HG03064 (cell line): ENCODE data around the gene TEAD3.

ENCODE experiments used
- ATAC-seq: cut with Tn5 transposase; IDR thresholded peaks from one replicate; pipeline ENCODE4 v1.9.1; 2021; ENCODE audit warnings: low read depth; ENCODE audit not compliant: unreplicated experiment

The TEAD3 gene

DNA sequence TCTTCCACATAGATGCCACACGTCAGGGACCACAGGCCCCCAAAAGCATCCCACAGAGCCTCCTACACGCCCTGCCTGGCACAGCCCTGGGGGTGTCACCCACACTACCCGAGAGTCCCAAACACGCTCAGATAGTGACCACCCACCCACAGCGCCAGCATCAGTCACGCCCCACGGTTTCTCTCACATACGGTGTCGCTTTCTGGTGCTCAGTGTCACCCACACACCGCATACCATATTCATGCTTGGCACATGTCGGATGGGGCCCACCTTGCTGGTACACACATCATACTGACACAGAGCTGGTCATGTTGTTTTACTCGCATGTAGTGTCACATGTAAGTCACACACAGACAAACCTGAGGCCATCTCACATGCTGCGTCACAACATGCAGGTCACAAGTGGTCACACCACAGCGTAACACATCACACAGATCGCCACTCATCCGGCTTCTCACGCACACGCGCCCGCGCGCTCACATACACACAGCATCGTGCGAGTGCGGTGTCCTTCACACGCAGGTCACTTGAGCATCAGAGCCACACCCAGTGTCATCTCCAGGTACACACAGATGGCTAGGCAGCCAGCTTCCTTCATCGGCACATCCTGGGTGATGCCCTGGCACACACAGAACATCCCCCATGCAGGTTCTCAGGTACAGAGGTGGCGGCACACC, 3.4 kb downstream of the TEAD3 start:
- no peak for ATAC-seq

DNA sequence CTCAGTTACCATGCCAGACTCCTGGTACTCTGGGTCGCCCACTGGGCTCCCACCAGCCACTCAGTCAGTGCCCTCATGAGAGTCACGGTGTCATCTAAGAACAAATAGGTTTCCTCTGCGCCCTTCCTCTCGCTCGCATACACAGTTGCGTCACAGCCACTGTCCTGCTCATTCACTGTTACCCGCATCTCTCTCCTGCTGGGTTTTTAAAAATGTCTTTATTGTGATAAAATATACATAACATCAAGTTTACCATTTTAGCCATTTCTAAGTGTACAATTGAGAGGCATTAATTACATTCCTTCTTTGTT, 4.0 kb downstream of the TEAD3 start:
- no peak for ATAC-seq

DNA sequence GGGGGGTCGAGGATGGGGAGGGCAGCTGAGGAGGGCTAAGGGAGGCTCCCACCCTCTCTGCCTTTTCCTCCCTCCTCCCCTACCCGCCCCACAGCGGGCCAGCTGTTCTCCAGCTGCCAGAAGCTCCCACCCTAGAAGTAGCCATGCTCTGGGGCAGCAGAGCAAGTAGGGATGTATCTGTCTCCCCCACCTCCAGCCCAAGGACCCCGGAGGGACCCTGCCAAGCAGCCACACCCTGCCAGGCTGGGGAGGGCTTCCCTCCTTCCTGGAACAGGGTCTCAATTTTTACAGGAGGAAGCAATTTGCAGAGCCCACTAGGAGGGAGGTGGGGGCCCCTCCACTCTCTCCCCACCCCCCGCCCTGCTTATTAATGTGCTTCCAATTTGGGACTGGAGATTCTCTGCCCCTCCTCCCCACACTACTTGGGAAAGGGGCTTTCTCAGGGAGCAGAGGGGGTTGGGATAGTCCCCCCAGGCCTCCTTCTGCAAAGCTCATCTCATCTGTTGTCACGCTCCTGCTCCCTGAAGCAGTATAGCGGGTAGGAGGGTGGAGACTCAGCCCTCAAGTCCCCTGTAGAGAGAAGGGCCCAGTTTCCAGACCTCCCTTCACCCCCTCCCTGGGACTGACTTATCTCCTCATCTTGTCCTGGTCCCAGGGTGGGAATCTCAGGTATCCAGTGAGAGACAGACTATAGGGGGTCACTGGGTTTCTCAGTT, 4.5 kb downstream of the TEAD3 start:
- ATAC-seq = no peak

DNA sequence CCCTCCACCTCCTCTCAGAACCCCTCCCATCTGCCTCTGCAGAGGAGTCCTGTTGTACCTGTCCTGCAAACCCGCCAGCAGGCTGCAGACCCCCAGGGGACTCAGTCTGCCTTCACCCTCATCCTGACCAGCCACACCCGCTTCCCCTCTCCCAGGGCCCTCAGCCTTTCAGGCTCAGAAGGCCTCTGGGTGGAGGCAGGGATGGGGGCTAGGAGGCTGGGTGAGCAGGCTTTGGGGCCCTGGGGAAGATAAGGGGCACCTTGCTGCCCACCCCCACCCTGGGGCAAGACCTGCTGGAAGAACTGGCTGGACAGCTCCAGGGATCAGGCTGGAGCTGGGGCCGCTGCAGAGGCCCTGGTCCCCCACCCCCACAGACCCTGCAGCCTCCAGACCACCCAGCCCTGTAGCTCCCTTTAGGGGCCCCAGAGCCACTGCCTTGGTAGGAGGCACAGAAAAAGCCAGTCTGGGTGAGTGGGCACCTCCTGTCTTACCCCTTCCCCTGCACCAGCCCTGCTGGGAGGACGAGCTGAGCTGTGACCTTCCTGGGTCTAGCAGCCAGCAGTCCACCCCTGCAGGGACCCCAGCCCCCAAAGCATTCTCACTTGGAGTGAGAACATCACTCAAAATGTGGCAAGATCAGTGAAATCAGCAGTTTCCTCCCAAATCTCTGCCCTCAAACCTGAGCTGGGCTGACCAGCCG, 5.2 kb downstream of the TEAD3 start:
- no peak for ATAC-seq

DNA sequence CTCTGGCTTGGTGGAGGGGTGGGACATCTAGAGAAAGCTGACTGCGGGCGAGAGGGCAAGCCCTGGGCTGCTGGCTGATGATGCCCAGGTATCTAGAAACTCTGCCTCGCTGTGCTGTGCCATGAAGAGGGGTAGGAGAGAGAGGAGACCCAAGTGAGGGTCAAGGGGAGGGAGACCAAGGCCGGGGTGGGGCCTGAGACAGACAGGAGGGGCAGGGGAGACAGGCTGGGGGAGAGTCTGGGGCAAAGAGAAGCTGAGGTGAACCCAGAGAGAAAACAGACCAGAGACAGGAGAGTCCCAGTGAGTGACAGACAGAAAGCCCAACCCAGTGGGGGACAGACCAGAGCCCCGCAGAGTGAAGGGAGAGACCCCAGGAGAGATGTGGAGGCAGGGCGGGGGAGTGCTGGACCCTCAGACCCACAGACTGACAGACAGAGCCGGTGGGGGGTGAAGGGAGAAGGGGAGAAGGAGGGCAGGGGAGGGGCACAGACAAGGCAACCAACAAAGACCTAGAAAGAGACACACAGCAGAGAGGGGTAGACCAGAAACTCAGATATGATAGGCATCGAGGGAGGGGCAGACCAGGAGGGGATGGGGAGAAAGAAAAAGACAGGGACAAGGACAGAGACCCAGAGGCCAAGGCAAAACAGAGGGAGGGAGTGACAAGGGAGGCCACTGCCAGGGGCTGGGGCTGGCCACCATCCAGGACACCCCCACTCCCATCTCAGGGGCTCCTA, 5.9 kb downstream of the TEAD3 start:
- ATAC-seq = no peak

DNA sequence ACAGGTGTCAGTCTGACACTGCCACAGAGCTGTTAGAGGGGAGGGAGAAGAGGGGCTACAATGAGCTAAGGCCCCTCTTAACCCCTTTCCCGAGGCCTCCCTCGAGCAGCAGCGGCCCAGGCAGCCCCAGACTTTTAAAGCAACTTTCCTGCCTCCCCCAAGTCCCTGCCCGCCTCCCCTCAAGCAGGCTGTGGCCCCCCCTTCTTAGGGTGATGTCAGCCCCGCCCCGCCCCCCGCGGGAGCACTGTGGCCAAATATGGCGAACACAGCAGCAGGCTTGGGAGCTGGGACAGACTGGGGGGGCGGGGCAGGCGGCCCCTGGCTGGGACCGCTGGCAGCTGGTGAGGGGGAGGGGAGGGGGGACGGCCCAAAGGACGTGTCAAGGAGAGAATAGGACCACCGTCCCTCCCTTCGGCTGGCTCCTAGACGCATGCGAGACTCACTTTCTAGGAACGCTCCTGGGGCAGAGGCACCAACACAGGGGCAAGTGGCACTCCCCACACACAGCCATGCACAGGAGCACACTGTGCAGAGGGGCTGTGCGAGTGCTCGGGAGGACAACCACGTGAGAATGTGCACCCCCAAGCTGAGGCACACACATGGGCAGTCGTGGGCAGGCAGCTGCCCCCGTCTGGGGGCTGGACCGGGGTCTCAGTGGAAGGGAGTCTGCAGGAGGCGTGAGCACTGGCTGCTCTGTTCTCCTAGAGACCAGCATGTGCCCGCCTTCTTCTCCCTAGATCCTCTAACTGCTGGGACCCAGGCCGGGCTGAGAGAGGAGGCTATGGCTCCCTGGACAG, 6.7 kb downstream of the TEAD3 start:
- no peak for ATAC-seq

DNA sequence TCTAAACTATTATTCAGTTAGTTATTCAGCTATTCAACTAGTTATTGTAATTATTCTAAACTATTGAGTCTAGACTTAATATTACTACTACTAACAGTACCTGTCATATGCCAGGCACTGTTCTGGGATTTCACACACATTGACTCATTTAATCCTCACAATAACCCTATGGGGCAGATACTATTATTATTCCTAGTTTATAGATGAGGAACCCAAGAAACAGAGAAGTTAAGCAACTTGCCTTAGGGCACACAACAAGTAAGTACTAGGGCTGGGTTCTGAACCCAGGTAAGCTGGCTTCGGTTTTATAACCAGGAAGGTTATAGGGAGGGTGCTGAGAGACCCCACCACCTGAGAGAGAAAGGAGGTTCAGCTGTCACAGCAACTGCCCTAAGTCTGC, 7.8 kb downstream of the TEAD3 start:
- ATAC-seq = no peak

DNA sequence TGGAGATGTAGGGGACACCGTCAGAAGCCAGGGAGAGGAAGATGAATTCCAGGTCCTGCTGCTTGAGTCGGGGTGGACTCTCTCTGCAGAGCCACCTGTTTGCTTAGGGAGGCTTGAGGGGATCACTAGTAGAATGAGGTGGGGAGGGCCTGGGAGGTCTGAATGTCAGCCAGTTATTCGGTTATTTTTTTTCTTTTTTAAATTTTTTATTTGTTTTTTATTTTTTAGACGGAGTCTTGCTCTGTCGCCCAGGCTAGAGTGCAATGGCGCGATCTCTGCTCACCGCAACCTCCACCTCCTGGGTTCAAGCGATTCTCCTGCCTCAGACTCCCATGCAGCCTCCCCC, 8.4 kb downstream of the TEAD3 start:
- ATAC-seq = no peak

DNA sequence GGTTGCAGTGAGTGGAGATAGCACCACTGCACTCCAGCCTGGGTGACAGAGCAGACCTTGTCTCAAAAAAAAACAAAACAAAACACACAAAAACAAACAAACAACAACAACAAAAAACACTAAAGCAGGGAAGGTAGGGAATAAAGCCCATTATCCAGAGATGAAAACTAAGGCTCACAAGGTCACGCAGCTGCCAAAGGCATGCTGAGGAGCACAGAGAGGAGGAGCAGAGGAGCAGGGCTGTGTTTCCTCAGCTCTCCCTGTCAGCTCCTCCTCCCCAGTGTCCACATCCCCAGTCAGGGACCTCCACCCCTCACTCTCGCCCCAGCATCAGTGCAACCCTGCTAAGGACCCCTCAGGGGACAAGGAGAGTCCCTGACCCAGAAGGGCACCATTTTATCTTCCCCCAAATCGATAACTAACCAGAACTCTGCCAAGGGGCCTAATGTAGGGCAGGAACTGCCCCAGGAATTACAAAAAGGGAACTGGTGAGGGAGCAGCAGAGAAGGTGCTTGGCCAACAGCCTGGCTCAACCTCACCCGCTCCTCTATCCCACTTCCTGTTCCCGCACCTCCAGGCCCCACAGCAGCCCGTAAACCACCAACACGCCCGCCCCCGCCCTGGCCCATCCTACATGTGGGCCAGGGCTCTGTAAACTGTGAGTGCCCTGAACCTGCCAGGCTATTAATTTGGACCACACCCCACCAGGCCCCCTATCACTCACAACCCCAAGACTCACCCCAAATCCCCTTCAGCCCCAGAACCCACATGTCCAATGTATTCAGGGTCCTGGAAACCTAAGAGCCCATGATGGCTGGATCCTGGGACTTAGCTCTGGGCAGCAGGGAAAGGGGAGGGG, 9.0 kb downstream of the TEAD3 start:
- no peak for ATAC-seq

DNA sequence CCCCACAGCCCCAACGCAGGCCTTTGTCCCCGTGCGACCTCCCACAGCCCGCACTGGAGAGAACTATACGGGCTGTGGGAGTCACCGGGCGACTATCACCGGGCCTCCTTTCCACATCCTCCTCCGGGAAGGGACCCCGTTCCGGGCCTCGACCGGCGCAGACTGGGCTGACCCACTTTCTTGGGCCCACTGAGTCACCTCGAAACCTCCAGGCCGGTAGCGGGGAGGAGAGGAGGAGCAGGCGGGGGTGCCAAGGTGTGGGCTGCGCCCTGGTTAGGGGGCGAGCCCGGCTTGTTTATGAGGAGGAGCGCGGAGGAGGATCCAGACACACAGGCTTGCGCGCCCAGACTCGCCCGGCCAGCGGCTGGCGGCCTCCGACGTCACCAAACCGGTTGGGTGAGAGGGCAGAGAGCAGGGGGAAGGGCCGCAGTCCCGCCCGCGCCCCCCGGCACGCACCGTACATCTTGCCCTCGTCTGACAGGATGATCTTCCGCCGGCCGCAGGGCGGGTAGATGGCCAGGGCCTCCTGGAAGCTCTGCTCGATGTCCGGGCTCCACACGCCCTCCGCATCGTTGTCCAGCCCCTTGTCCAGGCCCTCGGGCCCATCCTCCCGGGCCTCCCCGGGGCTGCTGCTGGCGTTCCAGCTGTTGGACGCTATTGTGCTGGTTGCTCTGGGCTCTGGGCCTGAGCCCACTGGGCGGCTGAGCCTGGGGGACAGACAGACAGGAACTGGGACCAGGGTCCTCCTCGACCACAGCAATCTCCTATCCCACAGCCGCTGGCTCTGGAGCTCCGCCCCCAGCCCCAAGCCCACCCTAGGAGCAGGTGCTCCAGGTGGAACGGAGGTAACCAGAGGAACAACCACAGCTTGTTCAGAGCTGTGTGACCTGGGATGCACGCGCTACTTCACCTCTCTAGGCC, 10.6 kb downstream of the TEAD3 start:
- ATAC-seq = no peak

DNA sequence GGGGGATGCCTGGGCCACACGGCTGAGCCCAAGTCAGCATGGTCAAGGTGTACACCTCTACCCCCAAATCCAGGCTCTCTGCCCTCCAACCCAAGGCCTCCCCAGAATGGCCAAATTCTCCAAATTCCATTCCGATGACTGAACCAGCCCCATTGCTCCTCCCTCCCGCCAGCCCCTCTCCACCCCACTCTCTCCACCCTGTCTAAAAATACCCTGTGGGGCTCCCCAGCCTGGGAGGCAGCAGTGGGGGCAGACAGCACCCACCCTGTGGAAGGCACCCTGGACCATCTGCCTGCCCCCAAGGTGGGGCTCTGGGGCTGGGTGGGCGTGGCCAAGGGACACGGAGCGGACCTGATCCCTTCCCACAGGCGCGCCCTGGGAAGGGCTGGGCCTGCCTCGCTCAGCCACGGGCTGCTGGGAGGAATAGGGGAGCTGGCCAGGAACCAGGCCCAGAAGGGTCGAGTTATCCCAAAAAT, 11.4 kb downstream of the TEAD3 start:
- ATAC-seq = no peak

DNA sequence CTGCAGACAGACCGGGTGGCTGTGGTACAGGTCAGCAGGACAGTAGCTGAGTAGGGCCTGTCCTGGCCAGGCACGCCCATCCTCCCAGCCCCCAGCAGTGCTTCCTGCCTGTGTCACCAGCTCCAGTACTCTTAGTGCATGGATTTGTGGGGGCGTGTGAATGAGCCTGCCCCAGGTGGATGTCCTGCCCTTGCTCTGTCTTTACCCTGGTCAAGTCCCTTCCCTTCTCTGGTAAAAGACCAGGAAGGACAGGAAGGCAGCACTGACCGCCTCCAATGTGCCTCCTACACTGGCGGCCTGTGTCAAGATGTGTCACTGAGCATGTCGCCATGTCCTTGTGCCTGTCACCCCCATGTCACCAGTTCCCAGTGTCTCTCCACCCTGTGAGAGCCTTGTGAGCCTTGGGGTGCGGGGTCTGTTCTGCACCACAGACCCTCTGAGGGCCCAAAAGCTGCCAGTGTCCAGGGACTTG, 11.9 kb downstream of the TEAD3 start:
- no peak for ATAC-seq

DNA sequence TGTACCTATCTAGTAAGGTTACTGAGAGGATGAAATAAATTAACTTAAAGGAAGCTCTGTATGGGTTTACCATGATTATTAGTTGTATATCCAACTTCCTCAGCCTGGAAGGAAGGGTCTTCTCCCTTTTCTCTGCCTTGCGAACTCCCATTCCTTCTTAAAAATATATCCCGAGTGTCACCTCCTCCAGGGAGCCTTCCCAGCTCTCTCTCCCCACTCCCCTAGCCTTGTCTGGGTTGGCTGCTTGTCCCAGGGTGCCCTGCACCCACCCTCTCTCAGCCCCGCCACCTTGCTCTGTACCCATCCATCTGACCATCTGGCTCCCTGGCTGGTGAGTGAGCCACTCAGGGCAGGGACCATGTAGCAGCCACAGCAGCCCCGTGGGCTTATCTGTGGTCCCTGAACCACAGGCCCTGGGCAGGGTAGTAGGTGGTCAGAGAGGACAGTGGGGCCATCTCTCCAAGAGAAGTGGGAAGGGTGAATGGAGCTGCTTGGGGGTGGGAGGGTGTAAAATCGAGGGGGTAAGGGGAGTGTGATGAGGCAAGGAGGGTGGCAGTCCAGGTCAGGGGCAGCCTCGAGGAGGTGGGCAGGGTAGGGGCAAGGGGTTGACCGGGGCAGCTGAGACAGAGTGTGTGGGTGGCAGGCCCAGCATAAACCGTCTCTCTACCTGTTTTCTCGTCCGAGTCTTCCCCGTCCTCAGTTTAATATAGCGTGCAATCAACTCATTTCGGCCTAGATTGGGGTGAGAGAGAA, 12.8 kb downstream of the TEAD3 start:
- no peak for ATAC-seq

DNA sequence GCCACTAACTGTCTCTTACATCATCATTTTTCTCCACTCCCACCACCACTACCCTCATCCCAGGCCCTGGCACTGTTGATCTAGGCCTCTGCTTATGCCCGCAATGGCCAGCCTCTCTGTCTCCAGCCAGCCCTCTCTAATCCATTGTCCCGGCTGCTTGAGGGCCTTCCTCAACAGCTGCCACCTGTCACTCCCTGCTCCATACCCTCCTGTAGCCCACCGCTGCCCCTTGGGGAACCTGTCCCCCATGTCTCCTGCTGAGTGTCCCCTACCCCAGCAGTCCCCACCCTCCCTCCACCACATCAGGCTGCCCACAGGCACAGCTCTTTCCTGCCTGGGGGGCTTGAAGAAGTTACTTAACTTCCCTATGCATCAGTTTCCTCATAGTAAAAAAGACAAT, 13.4 kb downstream of the TEAD3 start:
- no peak for ATAC-seq

DNA sequence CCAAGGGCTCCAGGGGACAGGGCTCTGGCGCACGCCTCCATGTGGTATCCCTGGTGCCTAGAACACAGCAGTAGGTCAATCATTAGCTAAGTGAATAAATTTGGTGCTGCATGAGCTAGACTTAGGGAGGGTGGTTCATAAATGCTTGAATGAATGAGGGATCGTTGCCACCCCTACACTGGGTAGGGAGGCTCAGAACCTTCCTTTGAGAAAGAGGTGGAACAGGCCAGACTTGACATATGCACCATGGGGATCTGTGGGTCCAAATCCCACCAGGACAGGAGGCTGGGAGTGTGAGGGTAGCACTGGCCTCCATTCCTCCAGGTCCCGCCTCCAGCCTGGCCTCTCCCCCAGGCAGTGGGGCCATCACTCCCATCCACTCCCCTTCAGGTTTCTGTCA, 13.8 kb downstream of the TEAD3 start:
- no peak for ATAC-seq

DNA sequence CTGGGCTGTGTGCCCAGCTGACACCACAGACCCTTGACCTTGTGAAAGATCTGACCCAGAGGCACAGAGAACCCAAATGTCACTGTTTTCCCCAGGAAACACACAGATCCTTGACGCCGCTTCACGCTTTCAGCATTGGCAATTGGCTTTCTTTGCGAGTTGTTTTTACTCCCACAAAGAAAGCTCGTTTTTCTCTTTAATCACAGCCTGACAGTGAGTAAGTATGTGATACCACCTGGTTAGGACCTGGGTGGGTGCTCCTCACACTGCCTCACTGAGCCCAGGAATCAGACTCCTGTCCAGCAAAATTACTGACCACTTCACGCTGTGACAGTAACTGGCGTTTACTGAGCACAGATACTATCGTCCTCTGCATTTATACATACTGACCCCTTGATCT, 15.7 kb downstream of the TEAD3 start:
- no peak for ATAC-seq

DNA sequence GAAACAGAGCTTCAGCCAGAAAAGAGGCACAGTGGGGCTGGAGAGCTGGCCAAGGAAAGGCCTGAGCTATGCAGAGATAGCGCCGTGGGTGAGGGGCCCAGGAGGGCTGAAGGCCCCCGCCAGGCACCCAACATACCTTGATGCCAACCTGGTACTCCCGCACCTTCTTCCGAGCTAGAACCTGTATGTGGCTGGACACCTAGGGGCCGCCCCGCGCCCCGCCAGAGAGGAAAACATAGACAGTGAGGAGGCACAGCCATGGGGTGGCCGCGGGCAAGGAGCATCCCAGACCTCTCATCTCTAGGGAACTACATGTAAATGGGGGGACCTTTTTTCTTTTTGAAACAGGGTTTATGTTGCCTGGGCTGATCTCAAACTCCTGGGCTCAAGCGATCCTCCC, 16.7 kb downstream of the TEAD3 start:
- ATAC-seq = no peak

DNA sequence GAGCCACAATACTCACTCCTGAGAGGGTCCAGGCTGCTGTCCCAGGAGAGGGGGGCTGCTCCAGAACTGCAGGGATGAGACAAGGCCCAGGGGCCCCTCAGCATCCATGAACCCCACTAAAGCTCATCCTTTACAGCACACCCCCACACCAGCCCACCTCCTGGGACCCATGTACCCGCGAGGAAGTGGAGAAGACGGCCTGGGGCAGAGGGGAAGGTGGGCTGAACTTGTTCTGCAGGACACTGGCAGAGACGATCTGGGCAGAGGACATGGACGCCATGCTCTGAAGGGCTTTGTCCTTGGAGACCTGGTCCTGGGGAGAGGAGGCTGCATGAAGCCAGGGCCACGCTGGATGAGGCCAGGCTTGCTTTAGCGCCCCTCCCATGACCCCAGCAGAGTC, 18.6 kb downstream of the TEAD3 start:
- ATAC-seq = no peak
